ENCODE measurements around the gene CDKN1B. TPM values are rescaled to one million over a fixed set of nuclear protein-coding genes. Genes with fewer than 3 reads are reported as not detected.

Gene CDKN1B
- total and polyA plus RNA-seq, 7 experiments from 2014 or later, result 15.1 to 205 (median 189) TPM

- H3K4me3 Mint-ChIP-seq, result no peak overlapping the region
- no peak overlapping the region for H3K27ac ChIP-seq (ENCODE audit: low read depth, low read length)
- no peak overlapping the region for H3K27ac Mint-ChIP-seq
- intact Hi-C loops (cut with micrococcal nuclease), result no loop called here
- no peaks in the 10 kb centered on the region for H3K27me3 Mint-ChIP-seq
- DNase-seq (no peak), ATAC-seq (no peak)
- CTCF ChIA-PET, result no interaction called here
- H3K36me3 Mint-ChIP-seq, result peaks cover 0 to 9% (median 0%) of the 10 kb centered on the region in 5 donors
- H3K36me3 ChIP-seq (ENCODE audit: control insufficient read depth in 2 of 3, insufficient read depth in 3 of 3, low read length in 3 of 3), result no peaks in the 10 kb centered on the region
- H3K4me1 Mint-ChIP-seq, result peaks cover 0 to 19% (median 18%) of the 10 kb centered on the region in 7 donors
- H3K4me3 ChIP-seq (ENCODE audit: low read length), result no peak overlapping the region
- POLR2A ChIA-PET, result interaction anchor here (1.1 to 35.7 kb wide), 2 partner anchors 8 to 30 kb away, joined by 3 to 1179 read pairs; partner anchors contain the start of gene CDKN1B
- no peaks in the 10 kb centered on the region for H3K9me3 Mint-ChIP-seq
- H3K9me3 ChIP-seq (ENCODE audit: control insufficient read depth in 2 of 3, low read length in 3 of 3), result no peaks in the 10 kb centered on the region
- H3K4me1 ChIP-seq (ENCODE audit: control insufficient read depth in 2 of 2, insufficient read depth in 2 of 2, low read length in 2 of 2), result peaks cover 3 to 9% of the 10 kb centered on the region in 2 donors
- H3K27me3 ChIP-seq (ENCODE audit: control insufficient read depth in 2 of 2, insufficient read depth in 2 of 2, low read length in 2 of 2), result no peaks in the 10 kb centered on the region
Observed at GRCh38 chr12:12686472-12686871, 30.7 kb upstream of the CDKN1B start.

GRCh38 chr12:12686925-12687324 is 30.2 kb upstream of the CDKN1B start:
- H3K36me3 Mint-ChIP-seq, result peaks cover 0 to 11% (median 0%) of the 10 kb centered on the region in 5 donors
- Histone ChIP-seq H3K27ac (ENCODE audit: low read depth, low read length) (no peak overlapping the region), H3K9me3 (ENCODE audit: control insufficient read depth in 2 of 3, low read length in 3 of 3) (no peaks in the 10 kb centered on the region), H3K4me3 (ENCODE audit: low read length) (no peak overlapping the region), H3K4me1 (ENCODE audit: control insufficient read depth in 2 of 2, insufficient read depth in 2 of 2, low read length in 2 of 2) (peaks cover 3 to 9% of the 10 kb centered on the region in 2 donors), H3K36me3 (ENCODE audit: control insufficient read depth in 2 of 3, insufficient read depth in 3 of 3, low read length in 3 of 3) (no peaks in the 10 kb centered on the region), H3K27me3 (ENCODE audit: control insufficient read depth in 2 of 2, insufficient read depth in 2 of 2, low read length in 2 of 2) (no peaks in the 10 kb centered on the region)
- H3K4me1 Mint-ChIP-seq, result peaks cover 0 to 20% (median 18%) of the 10 kb centered on the region in 7 donors
- no peak for ATAC-seq
- H3K9me3 Mint-ChIP-seq, result no peaks in the 10 kb centered on the region
- no peaks in the 10 kb centered on the region for H3K27me3 Mint-ChIP-seq
- DNase-seq, result no peak
- no peak overlapping the region for H3K27ac Mint-ChIP-seq
- ChIA-PET CTCF (no interaction called here), POLR2A (interaction anchor here (35.7 kb wide), 1 partner anchor 30 kb away, joined by 1179 read pairs; the partner anchor contains the start of gene CDKN1B)
- intact Hi-C loops (cut with micrococcal nuclease), result no loop called here
- H3K4me3 Mint-ChIP-seq, result no peak overlapping the region

GRCh38 chr12:12689647-12690300 is 27.4 kb upstream of the CDKN1B start:
- Mint-ChIP-seq H3K36me3 (peaks cover 0 to 19% (median 0%) of the 10 kb centered on the region in 5 donors), H3K27me3 (no peaks in the 10 kb centered on the region), H3K9me3 (no peaks in the 10 kb centered on the region), H3K4me1 (peaks cover 0 to 34% (median 18%) of the 10 kb centered on the region in 7 donors), H3K4me3 (no peak overlapping the region), H3K27ac (peak overlapping the region in 3 of 9 donors; percentile 5 to 31 (median 10))
- no peak for ATAC-seq
- Histone ChIP-seq H3K36me3 (ENCODE audit: control insufficient read depth in 2 of 3, insufficient read depth in 3 of 3, low read length in 3 of 3) (no peaks in the 10 kb centered on the region), H3K4me3 (ENCODE audit: low read length) (no peak overlapping the region), H3K27me3 (ENCODE audit: control insufficient read depth in 2 of 2, insufficient read depth in 2 of 2, low read length in 2 of 2) (no peaks in the 10 kb centered on the region), H3K27ac (ENCODE audit: low read depth, low read length) (no peak overlapping the region), H3K4me1 (ENCODE audit: control insufficient read depth in 2 of 2, insufficient read depth in 2 of 2, low read length in 2 of 2) (peaks cover 3 to 9% of the 10 kb centered on the region in 2 donors), H3K9me3 (ENCODE audit: control insufficient read depth in 2 of 3, low read length in 3 of 3) (no peaks in the 10 kb centered on the region)
- no peak for DNase-seq
- CTCF ChIA-PET, result no interaction called here
- intact Hi-C loops (cut with micrococcal nuclease), result loop anchor here in 1 of 2 donors (10.0 kb wide), 1 partner anchor 1515 kb away; the partner anchor contains the start of gene SMIM10L1
- POLR2A ChIA-PET, result interaction anchor here (0.7 to 35.7 kb wide), 3 partner anchors 10 to 129 kb away, joined by 3 to 1179 read pairs (median 4); partner anchors contain the start of gene CDKN1B

- CTCF ChIA-PET, result no interaction called here
- no peak overlapping the region for H3K4me3 ChIP-seq (ENCODE audit: low read length)
- Mint-ChIP-seq H3K27ac (no peak overlapping the region), H3K9me3 (peaks cover 0 to 3% (median 0%) of the 10 kb centered on the region in 11 donors), H3K36me3 (peaks cover 0 to 21% (median 0%) of the 10 kb centered on the region in 5 donors), H3K4me3 (no peak overlapping the region), H3K27me3 (no peaks in the 10 kb centered on the region), H3K4me1 (peaks cover 9 to 48% (median 26%) of the 10 kb centered on the region in 7 donors)
- POLR2A ChIA-PET, result interaction anchor here (0.5 to 35.7 kb wide), 4 partner anchors 8 to 431 kb away, joined by 3 to 1179 read pairs (median 4); partner anchors contain the start of gene CDKN1B
- no peaks in the 10 kb centered on the region for H3K27me3 ChIP-seq (ENCODE audit: control insufficient read depth in 2 of 2, insufficient read depth in 2 of 2, low read length in 2 of 2)
- no peak for ATAC-seq
- no peak overlapping the region for H3K27ac ChIP-seq (ENCODE audit: low read depth, low read length)
- H3K36me3 ChIP-seq (ENCODE audit: control insufficient read depth in 2 of 3, insufficient read depth in 3 of 3, low read length in 3 of 3), result no peaks in the 10 kb centered on the region
- DNase-seq, result no peak
- H3K9me3 ChIP-seq (ENCODE audit: control insufficient read depth in 2 of 3, low read length in 3 of 3), result no peaks in the 10 kb centered on the region
- peaks cover 7 to 9% of the 10 kb centered on the region in 2 donors for H3K4me1 ChIP-seq (ENCODE audit: control insufficient read depth in 2 of 2, insufficient read depth in 2 of 2, low read length in 2 of 2)
- intact Hi-C loops (cut with micrococcal nuclease), result loop anchor here in 1 of 2 donors (10.0 kb wide), 1 partner anchor 1517 kb away; the partner anchor contains the start of gene SMIM10L1
Observed at GRCh38 chr12:12691549-12691948, 25.6 kb upstream of the CDKN1B start.

- peaks cover 0 to 19% (median 0%) of the 10 kb centered on the region in 5 donors for H3K36me3 Mint-ChIP-seq
- ChIA-PET CTCF (interaction anchor here (1.1 to 1.3 kb wide), 2 partner anchors 12 to 38 kb away, joined by 3 read pairs; no protein-coding TSS in a partner anchor), POLR2A (interaction anchor here (1.0 to 35.7 kb wide), 3 partner anchors 9 to 130 kb away, joined by 4 to 1179 read pairs (median 6); partner anchors contain the start of genes CDKN1B and DUSP16)
- Histone ChIP-seq H3K27ac (ENCODE audit: low read depth, low read length) (no peak overlapping the region), H3K4me3 (ENCODE audit: low read length) (no peak overlapping the region), H3K27me3 (ENCODE audit: control insufficient read depth in 2 of 2, insufficient read depth in 2 of 2, low read length in 2 of 2) (no peaks in the 10 kb centered on the region), H3K36me3 (ENCODE audit: control insufficient read depth in 2 of 3, insufficient read depth in 3 of 3, low read length in 3 of 3) (no peaks in the 10 kb centered on the region), H3K4me1 (ENCODE audit: control insufficient read depth in 2 of 2, insufficient read depth in 2 of 2, low read length in 2 of 2) (peaks cover 19% of the 10 kb centered on the region in 2 donors), H3K9me3 (ENCODE audit: control insufficient read depth in 2 of 3, low read length in 3 of 3) (no peaks in the 10 kb centered on the region)
- H3K27ac Mint-ChIP-seq, result no peak overlapping the region
- no peak for DNase-seq
- H3K4me3 Mint-ChIP-seq, result no peak overlapping the region
- intact Hi-C loops (cut with micrococcal nuclease), result loop anchor here in 1 of 2 donors (10.0 kb wide), 1 partner anchor 1518 kb away; the partner anchor contains the start of gene SMIM10L1
- peaks cover 0 to 5% (median 0%) of the 10 kb centered on the region in 11 donors for H3K9me3 Mint-ChIP-seq
- H3K27me3 Mint-ChIP-seq, result no peaks in the 10 kb centered on the region
- no peak for ATAC-seq
- H3K4me1 Mint-ChIP-seq, result peaks cover 17 to 64% (median 42%) of the 10 kb centered on the region in 7 donors
Observed at GRCh38 chr12:12693111-12693671, 24.0 kb upstream of the CDKN1B start.

Measured in naive thymus-derived CD4-positive, alpha-beta T cell (primary cell).